Panc1 (cell line): ENCODE data around the gene NUP133. TPM values are rescaled to one million over a fixed set of nuclear protein-coding genes. Genes with fewer than 3 reads are reported as not detected.

ENCODE experiments used
- ATAC-seq: fragments of 200-7000 bp; cut with Tn5 transposase; 2 replicates; pipeline ENCODE4 v1.9.1; 2020; ENCODE audit warnings: mild to moderate bottlenecking, moderate library complexity
- BruUV-seq: library from RNA; stranded (reverse); fragments of 400-500 nt; replicated peaks from 2 replicates; lab custom pipeline; 2021; lab: Mats Ljungman, UMichigan
- CTCF ChIA-PET: fragments of 300-600 bp; sonication (Branson Sonifier 250); formaldehyde crosslinking; loops from one replicate; lab custom pipeline; 2022; ENCODE audit warnings: antibody characterized with exemption; lab: Charles Lee
- POLR2A ChIA-PET: fragments of 300-600 bp; sonication (Branson Sonifier 250); formaldehyde crosslinking; loops from one replicate; lab custom pipeline; 2022; ENCODE audit warnings: antibody characterized with exemption; lab: Charles Lee
- DNase-seq: peaks from one replicate; pipeline ENCODE4 v3.0.0-alpha.2; 2010; ENCODE audit warnings: low read depth, low spot score
- H3K27ac ChIP-seq: 2 replicates; pipeline ENCODE4 v1.5.1; 2011; ENCODE audit warnings: mild to moderate bottlenecking, low read length, inconsistent platforms
- H3K27me3 ChIP-seq: fragments of 200-500 bp; sonication (Bioruptor generic); 2 replicates; pipeline ENCODE4 v1.6.0; 2014; ENCODE audit warnings: low read length, inconsistent platforms; ENCODE audit not compliant: control insufficient read depth, insufficient read depth
- H3K36me3 ChIP-seq: fragments of 200-500 bp; sonication (Bioruptor generic); 2 replicates; pipeline ENCODE4 v1.5.1; 2014; ENCODE audit warnings: inconsistent platforms, mild to moderate bottlenecking, low read length, moderate library complexity; ENCODE audit not compliant: control insufficient read depth, insufficient read depth
- H3K4me1 ChIP-seq: 2 replicates; pipeline ENCODE4 v1.5.1; 2011; ENCODE audit warnings: inconsistent platforms, mild to moderate bottlenecking, low read length, moderate library complexity; ENCODE audit not compliant: control insufficient read depth, insufficient read depth
- H3K4me3 ChIP-seq, 2 experiments: 2 replicates each; pipeline ENCODE4 v1.5.1; 2011 to 2012; ENCODE audit warnings: low read depth in 2 of 2, low read length in 2 of 2, mild to moderate bottlenecking in 2 of 2, inconsistent platforms in 1 of 2, moderate library complexity in 1 of 2
- H3K9me3 ChIP-seq: fragments of 200-500 bp; sonication (Bioruptor generic); 2 replicates; pipeline ENCODE4 v1.5.1; 2014; ENCODE audit warnings: low read depth, mild to moderate bottlenecking, inconsistent platforms, low read length, moderate library complexity; ENCODE audit not compliant: control insufficient read depth, insufficient read depth
- POLR2AphosphoS5 ChIP-seq: IDR thresholded peaks from 2 replicates; pipeline ENCODE4 v1.6.1; 2012; ENCODE audit warnings: mild to moderate bottlenecking, low read depth, low read length, moderate library complexity
- SIN3A ChIP-seq: IDR thresholded peaks from 2 replicates; pipeline ENCODE4 v1.6.1; 2012; ENCODE audit warnings: low read depth, mild to moderate bottlenecking, low read length, moderate library complexity, borderline replicate concordance; ENCODE audit not compliant: insufficient read depth
- TCF7L2 ChIP-seq: IDR thresholded peaks from 2 replicates; pipeline ENCODE4 v1.6.1; 2011; ENCODE audit warnings: mild to moderate bottlenecking, low read depth, low read length, inconsistent platforms
- in situ Hi-C: cut with HindIII; loops from 2 replicates; pipeline ENCODE4 v1.10.0; 2016; ENCODE audit warnings: low sequenced_read_pairs, low pct_unique_long_range_greater_than_20kb
- intact Hi-C: fragments of 100-400 bp; cut with micrococcal nuclease; formaldehyde crosslinking; loops from one replicate; pipeline ENCODE4 v1.10.0; 2022; ENCODE audit not compliant: unreplicated experiment
- total RNA-seq: library from RNA; stranded (reverse); gene quantifications from one replicate; pipeline ENCODE4 v1.2.1, GENCODE V29; 2021; ENCODE audit not compliant: unreplicated experiment
- TF ChIP-seq, protein P1 (sequence below): fragments of 450-650 bp; IDR thresholded peaks from 2 replicates; pipeline ENCODE4 v1.5.1; 2017; ENCODE audit warnings: mild to moderate bottlenecking
- TF ChIP-seq, protein P2 (sequence below), 2 experiments: IDR thresholded peaks; 2 replicates each; pipeline ENCODE4 v1.6.1; 2011 to 2012; ENCODE audit warnings: low read depth in 2 of 2, control low read depth in 1 of 2, low read length in 1 of 2, mild to moderate bottlenecking in 1 of 2, moderate library complexity in 1 of 2; ENCODE audit not compliant: insufficient read depth in 1 of 2

The NUP133 gene
- total RNA-seq, 1 experiment from 2014 or later = 39.5 TPM

DNA sequence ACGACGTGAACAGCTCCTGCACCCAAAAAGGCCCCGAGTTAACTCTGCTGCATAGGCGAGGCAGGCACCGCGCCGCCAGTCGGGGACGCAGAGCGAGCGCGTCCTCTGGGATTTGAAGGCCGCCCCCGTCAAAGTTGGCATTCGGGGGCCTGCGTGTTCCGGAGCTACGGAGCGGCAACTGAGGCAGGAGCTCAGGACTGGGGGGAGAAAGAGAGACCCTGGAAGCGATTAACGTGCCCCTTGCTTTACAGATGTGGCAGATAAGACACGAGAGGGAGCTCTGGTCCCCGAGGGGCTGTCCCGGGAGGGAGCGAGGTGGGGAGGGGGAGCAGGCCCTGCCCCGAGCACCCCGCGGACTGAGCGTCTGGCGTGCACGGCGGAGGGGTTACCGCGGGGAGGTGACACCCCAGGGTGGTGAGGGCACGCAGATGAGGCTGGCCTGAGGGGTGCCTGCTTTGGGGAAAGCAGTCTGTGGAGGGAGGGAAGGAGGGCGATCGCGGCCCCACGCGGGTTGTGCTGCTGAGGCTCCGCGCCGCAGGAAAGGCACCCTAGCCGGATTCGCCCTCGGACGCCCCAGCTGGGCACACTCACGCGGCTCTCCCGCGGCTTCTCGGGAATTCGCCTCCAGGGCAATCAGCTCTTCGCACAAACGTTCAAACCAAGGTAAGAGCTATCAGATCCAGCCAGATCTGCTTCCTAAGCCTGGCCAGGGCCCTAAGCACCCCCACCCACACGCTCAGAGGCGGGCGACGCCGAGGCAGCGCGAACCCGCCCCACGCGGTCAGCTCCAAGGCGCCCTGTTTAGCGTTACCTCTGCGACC, 100.7 kb downstream of the NUP133 start:
- TF ChIP-seq, protein P1, sequence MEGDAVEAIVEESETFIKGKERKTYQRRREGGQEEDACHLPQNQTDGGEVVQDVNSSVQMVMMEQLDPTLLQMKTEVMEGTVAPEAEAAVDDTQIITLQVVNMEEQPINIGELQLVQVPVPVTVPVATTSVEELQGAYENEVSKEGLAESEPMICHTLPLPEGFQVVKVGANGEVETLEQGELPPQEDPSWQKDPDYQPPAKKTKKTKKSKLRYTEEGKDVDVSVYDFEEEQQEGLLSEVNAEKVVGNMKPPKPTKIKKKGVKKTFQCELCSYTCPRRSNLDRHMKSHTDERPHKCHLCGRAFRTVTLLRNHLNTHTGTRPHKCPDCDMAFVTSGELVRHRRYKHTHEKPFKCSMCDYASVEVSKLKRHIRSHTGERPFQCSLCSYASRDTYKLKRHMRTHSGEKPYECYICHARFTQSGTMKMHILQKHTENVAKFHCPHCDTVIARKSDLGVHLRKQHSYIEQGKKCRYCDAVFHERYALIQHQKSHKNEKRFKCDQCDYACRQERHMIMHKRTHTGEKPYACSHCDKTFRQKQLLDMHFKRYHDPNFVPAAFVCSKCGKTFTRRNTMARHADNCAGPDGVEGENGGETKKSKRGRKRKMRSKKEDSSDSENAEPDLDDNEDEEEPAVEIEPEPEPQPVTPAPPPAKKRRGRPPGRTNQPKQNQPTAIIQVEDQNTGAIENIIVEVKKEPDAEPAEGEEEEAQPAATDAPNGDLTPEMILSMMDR = no peak
- no peak for TF ChIP-seq SIN3A
- TF ChIP-seq, protein P2, sequence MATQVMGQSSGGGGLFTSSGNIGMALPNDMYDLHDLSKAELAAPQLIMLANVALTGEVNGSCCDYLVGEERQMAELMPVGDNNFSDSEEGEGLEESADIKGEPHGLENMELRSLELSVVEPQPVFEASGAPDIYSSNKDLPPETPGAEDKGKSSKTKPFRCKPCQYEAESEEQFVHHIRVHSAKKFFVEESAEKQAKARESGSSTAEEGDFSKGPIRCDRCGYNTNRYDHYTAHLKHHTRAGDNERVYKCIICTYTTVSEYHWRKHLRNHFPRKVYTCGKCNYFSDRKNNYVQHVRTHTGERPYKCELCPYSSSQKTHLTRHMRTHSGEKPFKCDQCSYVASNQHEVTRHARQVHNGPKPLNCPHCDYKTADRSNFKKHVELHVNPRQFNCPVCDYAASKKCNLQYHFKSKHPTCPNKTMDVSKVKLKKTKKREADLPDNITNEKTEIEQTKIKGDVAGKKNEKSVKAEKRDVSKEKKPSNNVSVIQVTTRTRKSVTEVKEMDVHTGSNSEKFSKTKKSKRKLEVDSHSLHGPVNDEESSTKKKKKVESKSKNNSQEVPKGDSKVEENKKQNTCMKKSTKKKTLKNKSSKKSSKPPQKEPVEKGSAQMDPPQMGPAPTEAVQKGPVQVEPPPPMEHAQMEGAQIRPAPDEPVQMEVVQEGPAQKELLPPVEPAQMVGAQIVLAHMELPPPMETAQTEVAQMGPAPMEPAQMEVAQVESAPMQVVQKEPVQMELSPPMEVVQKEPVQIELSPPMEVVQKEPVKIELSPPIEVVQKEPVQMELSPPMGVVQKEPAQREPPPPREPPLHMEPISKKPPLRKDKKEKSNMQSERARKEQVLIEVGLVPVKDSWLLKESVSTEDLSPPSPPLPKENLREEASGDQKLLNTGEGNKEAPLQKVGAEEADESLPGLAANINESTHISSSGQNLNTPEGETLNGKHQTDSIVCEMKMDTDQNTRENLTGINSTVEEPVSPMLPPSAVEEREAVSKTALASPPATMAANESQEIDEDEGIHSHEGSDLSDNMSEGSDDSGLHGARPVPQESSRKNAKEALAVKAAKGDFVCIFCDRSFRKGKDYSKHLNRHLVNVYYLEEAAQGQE (IDR thresholded peaks at IDR 0.05; ENCODE audit: insufficient read depth in 1 of 2, low read depth in 2 of 2, low read length in 1 of 2) = no peak
- no peak for TF ChIP-seq TCF7L2
- TF ChIP-seq POLR2AphosphoS5 = no peak
- POLR2A ChIA-PET = no interaction called here
- BruUV-seq = no TSS peak
- ATAC-seq = no peak
- H3K9me3 ChIP-seq = no peaks in the 10 kb centered on the region
- DNase-seq = no peak
- H3K27ac ChIP-seq = no peak overlapping the region
- intact Hi-C loops (loop anchor here (10.0 kb wide), 1 partner anchor 63 kb away; the partner anchor contains the start of gene CCSAP), in situ Hi-C loops (no loop called here)
- H3K4me1 ChIP-seq = peaks cover 12% of the 10 kb centered on the region
- H3K4me3 ChIP-seq = no peak overlapping the region
- H3K36me3 ChIP-seq = no peaks in the 10 kb centered on the region
- CTCF ChIA-PET = no interaction called here
- no peaks in the 10 kb centered on the region for H3K27me3 ChIP-seq

GRCh38 chr1:229406798-229407197, 101.3 kb downstream of the NUP133 start:
- DNase-seq (no peak), ATAC-seq (no peak)
- H3K36me3 ChIP-seq = no peaks in the 10 kb centered on the region
- in situ Hi-C loops = no loop called here
- no peaks in the 10 kb centered on the region for H3K9me3 ChIP-seq
- TF ChIP-seq TCF7L2 (no peak), SIN3A (no peak), POLR2AphosphoS5 (no peak)
- TF ChIP-seq, protein P1 = no peak
- TF ChIP-seq, protein P2 (IDR thresholded peaks at IDR 0.05; ENCODE audit: insufficient read depth in 1 of 2, low read depth in 2 of 2, low read length in 1 of 2) = no peak
- no TSS peak for BruUV-seq
- intact Hi-C loops = loop anchor here (10.0 kb wide), 1 partner anchor 62 kb away; the partner anchor contains the start of gene CCSAP
- CTCF ChIA-PET = no interaction called here
- POLR2A ChIA-PET = no interaction called here
- H3K4me3 ChIP-seq = no peak overlapping the region
- H3K27ac ChIP-seq = no peak overlapping the region
- H3K27me3 ChIP-seq = no peaks in the 10 kb centered on the region; the same call in 1 of the 2 replicates
- H3K4me1 ChIP-seq = peaks cover 12% of the 10 kb centered on the region
